Suprapubic skin (tissue), 4 donors: ENCODE measurements around the gene CNGA1.

Experiments
- CTCF ChIP-seq, 2 donors: fragments of 200-600 bp in 1 of 2; fragments of 450-650 bp in 1 of 2; sonication (generic) in 1 of 2; IDR thresholded peaks; one replicate each; pipeline ENCODE4 v1.5.1; 2016 to 2019; ENCODE audit warnings: antibody characterized with exemption in 2 of 2, mild to moderate bottlenecking in 1 of 2, moderate library complexity in 1 of 2
- POLR2A ChIP-seq, 2 donors: fragments of 450-650 bp; IDR thresholded peaks; one replicate each; pipeline ENCODE4 v1.6.1; 2017; ENCODE audit warnings: antibody characterized with exemption in 2 of 2, mild to moderate bottlenecking in 2 of 2, moderate library complexity in 2 of 2
- POLR2AphosphoS5 ChIP-seq, 3 donors: sonication (generic); formaldehyde crosslinking; IDR thresholded peaks; one replicate each; pipeline ENCODE4 v1.6.1; 2017; ENCODE audit warnings: antibody characterized with exemption in 3 of 3

DNA sequence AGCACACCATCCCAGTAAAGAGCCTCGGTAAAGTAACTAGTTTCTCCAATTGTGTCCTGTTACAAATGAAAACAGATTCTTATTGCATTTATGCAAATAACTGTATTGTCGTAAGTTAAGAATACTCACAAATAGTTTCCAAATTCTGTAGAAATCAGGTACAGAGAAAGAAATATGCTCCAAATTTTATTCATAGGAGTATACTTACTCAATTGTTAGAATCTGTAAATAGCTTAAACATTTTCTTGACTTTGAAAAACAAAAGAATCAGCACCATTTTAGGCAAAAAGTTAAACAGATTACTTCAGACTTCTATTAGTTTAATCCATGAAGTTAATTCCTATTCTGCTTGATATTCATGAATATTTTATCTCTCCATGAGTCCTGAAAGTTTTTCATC lies 10.7 kb downstream of the CNGA1 start:
- TF ChIP-seq CTCF (IDR thresholded peaks at IDR 0.05), result no peak
- no peak for TF ChIP-seq POLR2A (IDR thresholded peaks at IDR 0.05)
- TF ChIP-seq POLR2AphosphoS5 (IDR thresholded peaks at IDR 0.05), result no peak
